IMR-90 (cell line): Measurements from ENCODE around the gene RAB20. TPM values are rescaled to one million over a fixed set of nuclear protein-coding genes. Genes with fewer than 3 reads are reported as not detected.

Experiments
- ATAC-seq: fragments of 200-7000 bp; cut with Tn5 transposase; 2 replicates; pipeline ENCODE4 v1.9.1; 2020; ENCODE audit warnings: low read depth, mild to moderate bottlenecking, moderate library complexity
- BruUV-seq: library from RNA; stranded (reverse); fragments of 400-500 nt; replicated peaks from 2 replicates; lab custom pipeline; 2021; lab: Mats Ljungman, UMichigan
- CTCF ChIA-PET: fragments of 300-600 bp; formaldehyde crosslinking; extraction: SDS; loops from one replicate; lab custom pipeline; 2021; ENCODE audit warnings: antibody characterized with exemption; lab: Yijun Ruan, JAX
- POLR2A ChIA-PET: fragments of 300-600 bp; sonication (Branson Sonifier 250); formaldehyde crosslinking; loops from one replicate; lab custom pipeline; 2022; ENCODE audit warnings: antibody characterized with exemption; ENCODE audit not compliant: unreplicated experiment; lab: Charles Lee
- DNase-seq: peaks from one replicate; pipeline ENCODE4 v3.0.0; 2013
- H2AFZ ChIP-seq: replicated peaks from 2 replicates; pipeline ENCODE3; 2013; ENCODE audit warnings: low read length, mild to moderate bottlenecking; ENCODE audit not compliant: poor library complexity
- H2AK5ac ChIP-seq: 2 replicates; pipeline ENCODE4 v1.6.1; 2013; ENCODE audit warnings: low read depth, low read length, inconsistent platforms
- H2AK9ac ChIP-seq: replicated peaks from 2 replicates; pipeline ENCODE3; 2013; ENCODE audit warnings: mild to moderate bottlenecking, low read depth, low read length, moderate library complexity; ENCODE audit not compliant: poor library complexity
- H2BK120ac ChIP-seq: 2 replicates; pipeline ENCODE4 v1.6.1; 2013; ENCODE audit warnings: low read depth, low read length, inconsistent platforms
- H2BK15ac ChIP-seq: 3 replicates; pipeline ENCODE4 v1.6.1; 2013; ENCODE audit warnings: low read depth, low read length, inconsistent platforms
- H2BK20ac ChIP-seq: 2 replicates; pipeline ENCODE4 v1.6.1; 2013; ENCODE audit warnings: low read depth, mild to moderate bottlenecking, inconsistent platforms, low read length, moderate library complexity
- H2BK5ac ChIP-seq: 2 replicates; pipeline ENCODE4 v1.6.1; 2013; ENCODE audit warnings: mild to moderate bottlenecking, low read depth, low read length, inconsistent platforms; ENCODE audit not compliant: poor library complexity, severe bottlenecking
- H3K14ac ChIP-seq: replicated peaks from 2 replicates; pipeline ENCODE4 v1.6.1; 2013; ENCODE audit warnings: low read depth, low read length, inconsistent platforms
- H3K18ac ChIP-seq: 2 replicates; pipeline ENCODE4 v1.6.1; 2013; ENCODE audit warnings: low read depth, low read length, control low read depth
- H3K23ac ChIP-seq: 2 replicates; pipeline ENCODE4 v1.6.1; 2013; ENCODE audit warnings: low read depth, low read length, inconsistent platforms
- H3K27ac ChIP-seq: 2 replicates; pipeline ENCODE4 v1.5.1; 2013; ENCODE audit warnings: mild to moderate bottlenecking, control low read depth, low read length; ENCODE audit not compliant: insufficient read depth
- H3K27me3 ChIP-seq: 2 replicates; pipeline ENCODE4 v1.6.1; 2013; ENCODE audit warnings: low read length; ENCODE audit not compliant: control insufficient read depth, insufficient read depth
- H3K36me3 ChIP-seq: 2 replicates; pipeline ENCODE4 v1.6.1; 2013; ENCODE audit warnings: low read length, mixed read lengths; ENCODE audit not compliant: control insufficient read depth, insufficient read depth
- H3K4ac ChIP-seq: 2 replicates; pipeline ENCODE4 v1.6.1; 2013; ENCODE audit warnings: low read depth, low read length, inconsistent platforms
- H3K4me1 ChIP-seq: 2 replicates; pipeline ENCODE4 v1.6.1; 2013; ENCODE audit warnings: low read length, mixed read lengths; ENCODE audit not compliant: control insufficient read depth, insufficient read depth
- H3K4me2 ChIP-seq: 2 replicates; pipeline ENCODE4 v1.6.1; 2013; ENCODE audit warnings: low read depth, mild to moderate bottlenecking, control low read depth, low read length, moderate library complexity
- H3K4me3 ChIP-seq: 2 replicates; pipeline ENCODE4 v1.5.1; 2013; ENCODE audit warnings: low read depth, mild to moderate bottlenecking, control low read depth, low read length, moderate library complexity; ENCODE audit not compliant: insufficient read depth
- H3K56ac ChIP-seq: 2 replicates; pipeline ENCODE4 v1.6.1; 2013; ENCODE audit warnings: low read length, inconsistent platforms; ENCODE audit not compliant: insufficient read depth; ENCODE audit errors: extremely low read depth
- H3K79me1 ChIP-seq, 2 experiments: 2 replicates each; pipeline ENCODE4 v1.6.1; 2013; ENCODE audit warnings: low read length in 2 of 2, inconsistent platforms in 1 of 2, low read depth in 1 of 2
- H3K9ac ChIP-seq: 2 replicates; pipeline ENCODE4 v1.6.1; 2013; ENCODE audit warnings: low read depth, low read length, control low read depth
- H3K9me1 ChIP-seq: 2 replicates; pipeline ENCODE4 v1.6.1; 2013; ENCODE audit warnings: low read length, inconsistent platforms; ENCODE audit not compliant: insufficient read depth
- H3K9me3 ChIP-seq: 2 replicates; pipeline ENCODE4 v1.6.1; 2013; ENCODE audit warnings: low read length; ENCODE audit not compliant: control insufficient read depth, insufficient read depth
- H4K20me1 ChIP-seq: 2 replicates; pipeline ENCODE4 v1.6.1; 2013; ENCODE audit warnings: low read length, inconsistent platforms; ENCODE audit not compliant: insufficient read depth
- H4K5ac ChIP-seq: 2 replicates; pipeline ENCODE4 v1.6.1; 2013; ENCODE audit warnings: mild to moderate bottlenecking, low read depth, low read length, control low read depth
- H4K8ac ChIP-seq, 2 experiments: 2 replicates each; pipeline ENCODE4 v1.6.1; 2013; ENCODE audit warnings: low read depth in 2 of 2, low read length in 2 of 2, control low read depth in 1 of 2, inconsistent platforms in 1 of 2
- H4K91ac ChIP-seq: 2 replicates; pipeline ENCODE4 v1.6.1; 2013; ENCODE audit warnings: low read depth, low read length, inconsistent platforms; ENCODE audit not compliant: insufficient read depth
- BHLHE40 ChIP-seq: fragments of 150-350 bp; IDR thresholded peaks from 2 replicates; pipeline ENCODE4 v1.6.1; 2016; ENCODE audit warnings: mild to moderate bottlenecking, low read depth, low read length
- CEBPB ChIP-seq: IDR thresholded peaks from 2 replicates; pipeline ENCODE4 v1.6.1; 2012; ENCODE audit warnings: low read depth, low read length, improper control_type of control experiment
- CHD1 ChIP-seq: IDR thresholded peaks from 2 replicates; pipeline ENCODE4 v1.6.1; 2012; ENCODE audit warnings: low read depth, low read length, improper control_type of control experiment
- CTCF ChIP-seq: conservative IDR thresholded peaks from 2 replicates; pipeline ENCODE4 v1.5.1; 2012; ENCODE audit warnings: mild to moderate bottlenecking, low read depth, low read length, improper control_type of control experiment
- FOS ChIP-seq: fragments of 150-350 bp; IDR thresholded peaks from 2 replicates; pipeline ENCODE4 v1.6.1; 2016; ENCODE audit warnings: low read depth, low read length
- MAFK ChIP-seq: IDR thresholded peaks from 2 replicates; pipeline ENCODE4 v1.6.1; 2012; ENCODE audit warnings: low read depth, low read length, improper control_type of control experiment
- MAZ ChIP-seq: IDR thresholded peaks from 2 replicates; pipeline ENCODE4 v1.6.1; 2012; ENCODE audit warnings: low read depth, mild to moderate bottlenecking, low read length, improper control_type of control experiment, moderate library complexity, borderline replicate concordance
- MXI1 ChIP-seq: IDR thresholded peaks from 2 replicates; pipeline ENCODE4 v1.6.1; 2012; ENCODE audit warnings: low read depth, mild to moderate bottlenecking, low read length, moderate library complexity, borderline replicate concordance
- NFE2L2 ChIP-seq: fragments of 150-350 bp; IDR thresholded peaks from 2 replicates; pipeline ENCODE4 v1.6.1; 2016; ENCODE audit warnings: low read depth, mild to moderate bottlenecking, low read length
- POLR2A ChIP-seq: IDR thresholded peaks from 2 replicates; pipeline ENCODE4 v1.6.1; 2012; ENCODE audit warnings: mild to moderate bottlenecking, low read depth, low read length
- RAD21 ChIP-seq: IDR thresholded peaks from 2 replicates; pipeline ENCODE4 v1.6.1; 2012; ENCODE audit warnings: low read length, improper control_type of control experiment
- RCOR1 ChIP-seq: IDR thresholded peaks from 2 replicates; pipeline ENCODE4 v1.6.1; 2012; ENCODE audit warnings: mild to moderate bottlenecking, low read length, improper control_type of control experiment; ENCODE audit not compliant: insufficient replicate concordance
- RFX5 ChIP-seq: IDR thresholded peaks from 2 replicates; pipeline ENCODE4 v1.8.0; 2012; ENCODE audit warnings: low read depth, mild to moderate bottlenecking, low read length, moderate library complexity
- SMC3 ChIP-seq: fragments of 150-350 bp; IDR thresholded peaks from 2 replicates; pipeline ENCODE4 v1.6.1; 2016; ENCODE audit warnings: low read depth, mild to moderate bottlenecking, antibody characterized with exemption, low read length, moderate library complexity
- WGBS, 2 experiments: methylation state at CpG; one replicate each; pipeline versions ENCODE4 v1.1.5 to v1.1.7; 2013; ENCODE audit warnings: missing lambda C conversion rate in 2 of 2; ENCODE audit not compliant: insufficient read length in 1 of 2; ENCODE audit errors: extremely low coverage in 2 of 2; 5-methylcytosine and 5-hydroxymethylcytosine counted together
- dilution Hi-C: fragments of 300-500 bp; cut with HindIII; formaldehyde crosslinking; loops from one replicate; pipeline ENCODE4 v1.14.3; 2018; ENCODE audit warnings: low sequenced_read_pairs; ENCODE audit not compliant: unreplicated experiment
- in situ Hi-C: fragments of 300-500 bp; cut with MboI; formaldehyde crosslinking; loops from 3 replicates; pipeline ENCODE4 v1.14.3; 2019; ENCODE audit warnings: low sequenced_read_pairs, inconsistent platforms, mixed read lengths
- intact Hi-C: fragments of 100-400 bp; cut with micrococcal nuclease; formaldehyde crosslinking; loops from 2 replicates; pipeline ENCODE4 v1.10.0; 2022
- polyA plus RNA-seq, 3 experiments: library from polyadenylated mRNA; depleted of rRNA; stranded (reverse); fragments of >200 nt; gene quantifications; 2 replicates each; pipeline ENCODE4 v1.2.3, GENCODE V29; 2012; ENCODE audit warnings: low replicate concordance in 1 of 3
- total RNA-seq: library from RNA; depleted of rRNA; stranded (reverse); fragments of >200 nt; gene quantifications from 2 replicates; pipeline ENCODE4 v1.2.3, GENCODE V29; 2012
- TF ChIP-seq, protein P1 (sequence below): fragments of 150-350 bp; IDR thresholded peaks from 2 replicates; pipeline ENCODE4 v1.6.1; 2016; ENCODE audit warnings: low read depth, mild to moderate bottlenecking, low read length, moderate library complexity, borderline replicate concordance
- TF ChIP-seq, protein P2 (sequence below): fragments of 150-350 bp; IDR thresholded peaks from 2 replicates; pipeline ENCODE4 v1.6.1; 2017; ENCODE audit warnings: mild to moderate bottlenecking, antibody characterized with exemption, low read length, low read depth

RAB20 gene
- total and polyA plus RNA-seq, 2 of the 4 experiments (the other 2 are of a cell fraction), result 3.8 to 5.1 TPM

DNA sequence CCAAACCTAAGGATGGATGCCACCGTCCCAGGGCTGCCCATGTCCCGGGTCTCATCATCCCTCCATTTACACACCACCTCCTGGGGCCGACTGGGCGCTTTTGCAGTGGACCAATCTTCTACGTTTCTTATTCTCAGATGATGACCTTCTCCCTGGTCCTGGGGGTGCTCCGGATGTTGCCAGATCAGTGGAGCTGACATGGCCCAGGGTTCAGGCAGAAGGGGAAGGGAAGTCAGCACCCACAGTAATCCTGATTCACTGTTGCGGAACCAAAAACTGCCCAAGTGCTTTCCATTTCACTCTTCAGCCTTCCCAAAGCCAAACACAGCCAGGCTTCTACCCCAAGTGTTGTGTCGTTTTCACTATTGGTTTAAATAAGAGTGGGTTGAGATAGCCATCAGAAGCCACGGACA is 29.8 kb downstream of the RAB20 start:
- intact Hi-C loops, result no loop called here
- no peaks in the 10 kb centered on the region for H3K27me3 ChIP-seq
- no peak overlapping the region for H3K14ac ChIP-seq
- peaks cover 0 to 7% of the 10 kb centered on the region in 2 experiments; a peak in 1 of 4 replicates for H3K79me1 ChIP-seq
- H2BK5ac ChIP-seq, result no peak overlapping the region
- no peak overlapping the region for H3K18ac ChIP-seq
- no peak overlapping the region for H4K8ac ChIP-seq
- H4K20me1 ChIP-seq, result no peaks in the 10 kb centered on the region; the same call in 1 of the 2 replicates
- no peak for DNase-seq
- H4K91ac ChIP-seq, result no peak overlapping the region
- H3K4me3 ChIP-seq, result no peak overlapping the region
- H3K36me3 ChIP-seq, result no peaks in the 10 kb centered on the region
- H2AK5ac ChIP-seq, result no peak overlapping the region
- H2BK20ac ChIP-seq, result no peak overlapping the region
- no peak overlapping the region for H3K27ac ChIP-seq
- H3K4me1 ChIP-seq, result no peaks in the 10 kb centered on the region; the same call in 1 of the 2 replicates
- ChIA-PET POLR2A (no interaction called here), CTCF (no interaction called here)
- H3K4ac ChIP-seq, result no peak overlapping the region
- H3K23ac ChIP-seq, result no peak overlapping the region
- no peak overlapping the region for H3K9ac ChIP-seq
- H2BK15ac ChIP-seq, result no peak overlapping the region
- no peaks in the 10 kb centered on the region for H3K9me3 ChIP-seq
- TF ChIP-seq MAFK (no peak), MXI1 (no peak), MAZ (no peak), FOS (no peak), RCOR1 (no peak), SMC3 (no peak), CTCF (no peak), CEBPB (no peak), NFE2L2 (no peak), BHLHE40 (no peak), RAD21 (no peak), POLR2A (no peak), CHD1 (no peak), RFX5 (no peak)
- TF ChIP-seq, protein P1, sequence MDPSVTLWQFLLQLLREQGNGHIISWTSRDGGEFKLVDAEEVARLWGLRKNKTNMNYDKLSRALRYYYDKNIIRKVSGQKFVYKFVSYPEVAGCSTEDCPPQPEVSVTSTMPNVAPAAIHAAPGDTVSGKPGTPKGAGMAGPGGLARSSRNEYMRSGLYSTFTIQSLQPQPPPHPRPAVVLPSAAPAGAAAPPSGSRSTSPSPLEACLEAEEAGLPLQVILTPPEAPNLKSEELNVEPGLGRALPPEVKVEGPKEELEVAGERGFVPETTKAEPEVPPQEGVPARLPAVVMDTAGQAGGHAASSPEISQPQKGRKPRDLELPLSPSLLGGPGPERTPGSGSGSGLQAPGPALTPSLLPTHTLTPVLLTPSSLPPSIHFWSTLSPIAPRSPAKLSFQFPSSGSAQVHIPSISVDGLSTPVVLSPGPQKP, result no peak
- TF ChIP-seq, protein P2, sequence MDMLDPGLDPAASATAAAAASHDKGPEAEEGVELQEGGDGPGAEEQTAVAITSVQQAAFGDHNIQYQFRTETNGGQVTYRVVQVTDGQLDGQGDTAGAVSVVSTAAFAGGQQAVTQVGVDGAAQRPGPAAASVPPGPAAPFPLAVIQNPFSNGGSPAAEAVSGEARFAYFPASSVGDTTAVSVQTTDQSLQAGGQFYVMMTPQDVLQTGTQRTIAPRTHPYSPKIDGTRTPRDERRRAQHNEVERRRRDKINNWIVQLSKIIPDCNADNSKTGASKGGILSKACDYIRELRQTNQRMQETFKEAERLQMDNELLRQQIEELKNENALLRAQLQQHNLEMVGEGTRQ, result no peak
- no peak overlapping the region for H2AK9ac ChIP-seq
- no peak for ATAC-seq
- in situ Hi-C loops, result no loop called here
- H3K9me1 ChIP-seq, result peaks cover 7% of the 10 kb centered on the region; the same call in 1 of the 2 replicates
- 93% methylated on average over 3 of the region's 9 CpGs; no CpG with 5 or more reads in 1 of the 2 experiments for WGBS, 2 experiments
- no peak overlapping the region for H3K4me2 ChIP-seq
- no peak overlapping the region for H2BK120ac ChIP-seq
- BruUV-seq, result no TSS peak
- no peak overlapping the region for H4K5ac ChIP-seq
- H3K56ac ChIP-seq, result no peak overlapping the region
- dilution Hi-C loops, result no loop called here
- H2AFZ ChIP-seq, result no peak overlapping the region
